ENCODE data around the gene NELL2.

The NELL2 gene

DNA sequence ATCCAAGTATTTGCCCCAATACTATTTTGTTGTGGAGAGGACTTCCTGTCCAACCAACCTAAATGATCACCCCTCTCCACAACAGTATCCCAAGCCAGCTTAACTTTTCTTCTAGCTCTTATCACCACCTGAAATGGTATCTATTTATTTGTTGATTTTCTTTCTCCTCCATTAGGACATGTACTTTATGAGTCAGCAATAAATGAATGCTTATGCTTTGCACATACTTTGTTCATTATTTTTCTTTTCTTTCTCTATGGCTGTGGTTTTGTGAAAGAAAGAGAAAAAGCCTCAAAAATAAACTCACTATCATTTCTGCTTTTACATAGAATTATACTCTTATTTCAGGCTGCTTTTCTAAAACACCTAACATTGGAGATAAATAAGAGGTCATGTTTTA lies 371.3 kb downstream of the NELL2 start:
- H3K4me3 ChIP-seq (replicated peaks; ENCODE audit: low read depth, low read length): no peak overlapping the region
- TF ChIP-seq, protein P1, sequence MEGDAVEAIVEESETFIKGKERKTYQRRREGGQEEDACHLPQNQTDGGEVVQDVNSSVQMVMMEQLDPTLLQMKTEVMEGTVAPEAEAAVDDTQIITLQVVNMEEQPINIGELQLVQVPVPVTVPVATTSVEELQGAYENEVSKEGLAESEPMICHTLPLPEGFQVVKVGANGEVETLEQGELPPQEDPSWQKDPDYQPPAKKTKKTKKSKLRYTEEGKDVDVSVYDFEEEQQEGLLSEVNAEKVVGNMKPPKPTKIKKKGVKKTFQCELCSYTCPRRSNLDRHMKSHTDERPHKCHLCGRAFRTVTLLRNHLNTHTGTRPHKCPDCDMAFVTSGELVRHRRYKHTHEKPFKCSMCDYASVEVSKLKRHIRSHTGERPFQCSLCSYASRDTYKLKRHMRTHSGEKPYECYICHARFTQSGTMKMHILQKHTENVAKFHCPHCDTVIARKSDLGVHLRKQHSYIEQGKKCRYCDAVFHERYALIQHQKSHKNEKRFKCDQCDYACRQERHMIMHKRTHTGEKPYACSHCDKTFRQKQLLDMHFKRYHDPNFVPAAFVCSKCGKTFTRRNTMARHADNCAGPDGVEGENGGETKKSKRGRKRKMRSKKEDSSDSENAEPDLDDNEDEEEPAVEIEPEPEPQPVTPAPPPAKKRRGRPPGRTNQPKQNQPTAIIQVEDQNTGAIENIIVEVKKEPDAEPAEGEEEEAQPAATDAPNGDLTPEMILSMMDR (IDR thresholded peaks at IDR 0.05; ENCODE audit: low read length, missing control alignments): no peak
- no peak for DNase-seq (ENCODE audit: low read depth)

GRCh38 chr12:44503329-44503728 lies 372.8 kb downstream of the NELL2 start:
- TF ChIP-seq, protein P1 (IDR thresholded peaks at IDR 0.05; ENCODE audit: low read length, missing control alignments): no peak
- no peak for DNase-seq (ENCODE audit: low read depth)
- no peak overlapping the region for H3K4me3 ChIP-seq (replicated peaks; ENCODE audit: low read depth, low read length)

DNA sequence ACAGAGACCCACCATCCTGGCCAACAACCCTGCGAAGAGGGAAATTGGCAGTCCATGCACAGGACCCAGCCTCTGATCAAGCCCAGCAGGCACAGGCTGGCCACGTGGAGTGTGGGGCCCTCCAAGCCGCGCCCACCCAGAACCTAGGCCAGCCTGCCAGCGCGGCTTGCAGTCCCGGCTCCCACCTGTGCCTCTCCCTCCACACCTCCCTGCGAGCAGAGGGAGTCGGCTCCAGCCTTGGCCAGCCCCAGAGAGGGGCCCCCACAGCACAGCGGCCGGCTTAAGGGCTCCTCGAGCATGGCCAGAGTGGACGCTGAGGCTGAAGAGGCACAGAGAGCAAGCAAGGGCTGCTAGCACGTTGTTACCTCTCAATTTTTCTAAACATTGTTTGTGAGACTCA lies 373.4 kb downstream of the NELL2 start:
- H3K4me3 ChIP-seq (replicated peaks; ENCODE audit: low read depth, low read length): no peak overlapping the region
- DNase-seq (ENCODE audit: low read depth): no peak
- TF ChIP-seq, protein P1 (IDR thresholded peaks at IDR 0.05; ENCODE audit: low read length, missing control alignments): no peak

DNA sequence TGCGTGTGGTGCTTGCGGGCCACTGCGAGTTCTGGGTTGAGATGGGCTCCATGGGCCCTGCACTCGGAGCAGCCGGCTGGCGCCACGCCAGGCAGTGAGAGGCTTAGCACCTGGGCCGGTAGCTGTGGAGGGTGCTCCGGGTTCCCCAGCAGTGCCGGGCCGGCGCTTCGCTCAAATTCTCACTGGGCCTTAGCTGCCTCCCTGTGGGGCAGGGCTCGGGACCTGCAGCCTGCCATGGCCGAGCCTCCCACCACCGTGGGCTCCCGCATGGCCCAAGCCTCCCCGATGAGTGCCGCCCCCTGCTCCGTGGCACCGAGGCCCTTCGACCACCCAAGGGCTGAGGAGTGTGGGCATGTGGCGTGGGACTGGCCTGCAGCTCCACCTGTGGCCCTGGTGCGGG lies 375.7 kb downstream of the NELL2 start:
- no peak for DNase-seq (ENCODE audit: low read depth)
- H3K4me3 ChIP-seq (replicated peaks; ENCODE audit: low read depth, low read length): no peak overlapping the region
- TF ChIP-seq, protein P1 (IDR thresholded peaks at IDR 0.05; ENCODE audit: low read length, missing control alignments): no peak

DNA sequence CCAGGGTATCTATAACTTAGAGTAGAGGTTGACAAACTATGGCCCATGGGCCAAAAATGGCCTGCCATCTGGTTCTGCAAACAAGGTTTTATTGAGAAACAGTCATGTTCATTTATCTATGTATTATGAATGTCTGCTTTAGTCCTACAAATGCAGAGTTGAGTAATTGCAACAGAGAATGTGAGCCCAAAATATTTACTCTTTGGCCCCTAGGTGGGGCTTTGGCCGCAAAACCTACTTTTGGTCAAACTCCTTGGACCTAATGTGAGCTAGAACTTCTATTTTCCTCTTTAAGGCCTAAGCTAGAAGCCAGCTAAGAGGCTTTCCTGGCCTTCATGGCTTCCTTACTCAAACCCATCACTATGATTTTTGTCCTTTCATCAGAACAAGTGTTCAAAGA lies 379.1 kb downstream of the NELL2 start:
- H3K4me3 ChIP-seq (replicated peaks; ENCODE audit: low read depth, low read length): no peak overlapping the region
- no peak for DNase-seq (ENCODE audit: low read depth)
- TF ChIP-seq, protein P1 (IDR thresholded peaks at IDR 0.05; ENCODE audit: low read length, missing control alignments): no peak

DNA sequence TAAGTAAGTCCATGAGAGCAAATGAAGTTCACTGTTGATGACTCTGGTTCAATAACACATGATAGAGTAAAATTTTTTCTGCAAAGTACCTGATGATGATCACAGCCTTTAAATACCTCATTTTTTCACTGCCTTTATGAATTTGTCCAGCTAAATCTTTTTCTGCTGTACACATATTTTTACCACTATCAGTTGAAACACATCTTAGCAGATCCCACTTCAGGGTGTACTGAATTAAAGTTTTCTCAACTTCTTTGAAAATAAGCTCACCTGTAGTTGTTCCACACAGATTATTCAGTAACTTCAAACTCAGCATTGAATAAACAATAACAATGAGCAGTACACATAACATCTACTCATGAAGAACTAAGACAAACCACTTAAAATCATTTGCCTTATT lies 385.9 kb downstream of the NELL2 start:
- no peak for DNase-seq (ENCODE audit: low read depth)
- no peak overlapping the region for H3K4me3 ChIP-seq (replicated peaks; ENCODE audit: low read depth, low read length)
- TF ChIP-seq, protein P1 (IDR thresholded peaks at IDR 0.05; ENCODE audit: low read length, missing control alignments): no peak

DNA sequence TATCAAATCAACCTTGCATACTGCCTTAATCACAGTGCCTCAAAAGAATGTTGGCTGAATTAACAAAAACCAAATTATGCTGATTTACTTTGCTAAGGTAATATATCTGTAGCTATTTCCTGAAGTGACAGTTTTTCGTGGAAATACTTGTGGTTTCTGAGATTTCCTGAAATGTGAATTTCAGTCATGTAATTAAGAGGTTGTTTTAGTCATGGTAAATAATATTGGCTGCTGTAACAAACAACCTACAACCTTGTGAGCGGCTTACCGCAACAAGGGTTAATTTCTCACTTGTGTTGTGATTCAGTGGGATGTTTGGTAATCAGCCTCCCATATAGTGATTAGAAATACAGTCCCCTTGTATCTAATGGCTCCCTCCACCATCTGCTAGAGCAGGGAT lies 387.9 kb downstream of the NELL2 start:
- H3K4me3 ChIP-seq (replicated peaks; ENCODE audit: low read depth, low read length): no peak overlapping the region
- TF ChIP-seq, protein P1 (IDR thresholded peaks at IDR 0.05; ENCODE audit: low read length, missing control alignments): no peak
- no peak for DNase-seq (ENCODE audit: low read depth)
